HG03135 (cell line): Measurements from ENCODE around the gene PMCH.
"Not testable (repeated sequence)": the region's sequence is repeated elsewhere in the genome, so short reads cannot be mapped to it uniquely, and the experiment has no call there.

ENCODE experiments used
- ATAC-seq: cut with Tn5 transposase; IDR thresholded peaks from one replicate; pipeline ENCODE4 v1.9.1; 2021; ENCODE audit warnings: mild to moderate bottlenecking, moderate library complexity; ENCODE audit not compliant: unreplicated experiment

PMCH gene

GRCh38 chr12:102147062-102147587, 50.5 kb downstream of the PMCH start:
- ATAC-seq: not testable (repeated sequence)
